Measurements from ENCODE around the gene LRP1B.

LRP1B gene

DNA sequence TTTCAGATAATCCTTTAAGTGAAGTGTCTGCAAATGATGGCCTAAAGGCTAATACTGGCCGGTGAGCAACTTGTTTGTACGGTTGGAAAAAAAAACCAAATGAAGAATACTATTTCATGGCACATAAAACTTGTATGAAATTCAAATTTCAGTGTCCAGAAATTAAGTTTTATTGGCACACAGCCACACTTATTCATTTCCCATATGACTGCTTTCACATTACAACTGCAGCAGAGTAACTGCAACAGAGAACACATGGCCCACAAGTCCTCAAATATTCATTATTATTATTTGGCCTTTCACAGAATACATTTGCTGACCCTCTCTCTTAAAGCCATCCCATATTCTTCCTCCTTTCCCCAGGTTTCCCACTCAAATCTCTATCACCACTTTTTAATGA lies 1268.6 kb downstream of the LRP1B start:
- no peak overlapping the region for H3K4me3 ChIP-seq (ENCODE audit: low read depth in 1 of 2, low read length in 1 of 2)
- no peaks in the 10 kb centered on the region for H3K4me1 ChIP-seq (ENCODE audit: control insufficient read depth in 1 of 2, insufficient read depth in 1 of 2, low read depth in 1 of 2, low read length in 1 of 2)
- H3K27me3 ChIP-seq: no peaks in the 10 kb centered on the region
- TF ChIP-seq, protein P1, sequence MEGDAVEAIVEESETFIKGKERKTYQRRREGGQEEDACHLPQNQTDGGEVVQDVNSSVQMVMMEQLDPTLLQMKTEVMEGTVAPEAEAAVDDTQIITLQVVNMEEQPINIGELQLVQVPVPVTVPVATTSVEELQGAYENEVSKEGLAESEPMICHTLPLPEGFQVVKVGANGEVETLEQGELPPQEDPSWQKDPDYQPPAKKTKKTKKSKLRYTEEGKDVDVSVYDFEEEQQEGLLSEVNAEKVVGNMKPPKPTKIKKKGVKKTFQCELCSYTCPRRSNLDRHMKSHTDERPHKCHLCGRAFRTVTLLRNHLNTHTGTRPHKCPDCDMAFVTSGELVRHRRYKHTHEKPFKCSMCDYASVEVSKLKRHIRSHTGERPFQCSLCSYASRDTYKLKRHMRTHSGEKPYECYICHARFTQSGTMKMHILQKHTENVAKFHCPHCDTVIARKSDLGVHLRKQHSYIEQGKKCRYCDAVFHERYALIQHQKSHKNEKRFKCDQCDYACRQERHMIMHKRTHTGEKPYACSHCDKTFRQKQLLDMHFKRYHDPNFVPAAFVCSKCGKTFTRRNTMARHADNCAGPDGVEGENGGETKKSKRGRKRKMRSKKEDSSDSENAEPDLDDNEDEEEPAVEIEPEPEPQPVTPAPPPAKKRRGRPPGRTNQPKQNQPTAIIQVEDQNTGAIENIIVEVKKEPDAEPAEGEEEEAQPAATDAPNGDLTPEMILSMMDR (IDR thresholded peaks at IDR 0.05): no peak
- no peaks in the 10 kb centered on the region for H3K9me3 ChIP-seq
- H3K27ac ChIP-seq: no peak overlapping the region
- H3K36me3 ChIP-seq: no peaks in the 10 kb centered on the region

DNA sequence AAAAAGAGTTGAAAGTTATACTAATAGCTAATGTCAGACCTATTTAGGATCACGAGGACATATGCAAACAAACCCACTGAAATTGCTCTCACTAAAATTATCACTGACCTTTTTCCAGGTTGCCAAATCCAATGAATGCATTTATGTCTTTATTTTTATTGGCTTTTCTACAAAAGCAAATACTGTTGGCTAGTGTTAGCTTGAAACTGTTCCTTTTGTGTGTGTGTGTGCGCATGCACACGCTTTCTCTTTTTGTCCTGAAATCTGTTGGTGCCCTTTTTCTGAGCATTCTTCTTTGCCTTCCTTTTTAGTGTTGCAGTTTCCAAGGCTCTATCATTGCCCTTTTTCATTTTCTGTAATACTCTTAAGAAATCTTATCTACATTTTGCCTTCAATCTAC lies 1269.2 kb downstream of the LRP1B start:
- Histone ChIP-seq H3K27me3 (no peaks in the 10 kb centered on the region), H3K36me3 (no peaks in the 10 kb centered on the region), H3K27ac (no peak overlapping the region), H3K4me1 (ENCODE audit: control insufficient read depth in 1 of 2, insufficient read depth in 1 of 2, low read depth in 1 of 2, low read length in 1 of 2) (no peaks in the 10 kb centered on the region), H3K9me3 (no peaks in the 10 kb centered on the region), H3K4me3 (ENCODE audit: low read depth in 1 of 2, low read length in 1 of 2) (no peak overlapping the region)
- TF ChIP-seq, protein P1 (IDR thresholded peaks at IDR 0.05): no peak

DNA sequence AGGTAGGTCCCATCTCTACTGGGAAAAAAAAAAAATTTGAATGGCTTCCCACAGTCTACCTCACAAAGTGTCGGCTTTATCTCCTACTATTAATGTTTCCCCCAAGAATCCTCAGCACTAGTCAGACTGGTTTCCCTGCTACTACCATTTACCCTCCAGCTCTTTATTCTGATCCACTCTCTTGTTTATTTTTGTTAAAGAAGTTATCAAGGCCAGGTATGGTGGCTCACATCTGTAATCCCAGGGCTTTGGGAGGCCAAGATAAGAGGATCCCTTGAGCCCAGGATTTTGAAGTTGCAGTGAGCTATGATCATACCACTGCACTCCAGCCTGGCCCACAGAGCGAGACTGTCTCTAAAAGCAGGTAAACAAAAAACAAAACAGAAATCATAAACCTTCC lies 1275.3 kb downstream of the LRP1B start:
- no peak overlapping the region for H3K27ac ChIP-seq
- H3K36me3 ChIP-seq: no peaks in the 10 kb centered on the region
- TF ChIP-seq, protein P1 (IDR thresholded peaks at IDR 0.05): no peak
- H3K4me1 ChIP-seq (ENCODE audit: control insufficient read depth in 1 of 2, insufficient read depth in 1 of 2, low read depth in 1 of 2, low read length in 1 of 2): no peaks in the 10 kb centered on the region
- no peak overlapping the region for H3K4me3 ChIP-seq (ENCODE audit: low read depth in 1 of 2, low read length in 1 of 2)
- no peaks in the 10 kb centered on the region for H3K27me3 ChIP-seq
- no peaks in the 10 kb centered on the region for H3K9me3 ChIP-seq

GRCh38 chr2:140851258-140851981 lies 1279.4 kb downstream of the LRP1B start:
- H3K9me3 ChIP-seq: no peaks in the 10 kb centered on the region
- H3K4me3 ChIP-seq (ENCODE audit: low read depth in 1 of 2, low read length in 1 of 2): no peak overlapping the region
- no peak overlapping the region for H3K27ac ChIP-seq
- H3K4me1 ChIP-seq (ENCODE audit: control insufficient read depth in 1 of 2, insufficient read depth in 1 of 2, low read depth in 1 of 2, low read length in 1 of 2): no peaks in the 10 kb centered on the region
- TF ChIP-seq, protein P1 (IDR thresholded peaks at IDR 0.05): no peak
- no peaks in the 10 kb centered on the region for H3K36me3 ChIP-seq
- H3K27me3 ChIP-seq: no peaks in the 10 kb centered on the region

- no peaks in the 10 kb centered on the region for H3K36me3 ChIP-seq
- H3K27me3 ChIP-seq: no peaks in the 10 kb centered on the region
- TF ChIP-seq, protein P1 (IDR thresholded peaks at IDR 0.05): no peak
- H3K9me3 ChIP-seq: no peaks in the 10 kb centered on the region
- no peaks in the 10 kb centered on the region for H3K4me1 ChIP-seq (ENCODE audit: control insufficient read depth in 1 of 2, insufficient read depth in 1 of 2, low read depth in 1 of 2, low read length in 1 of 2)
- H3K27ac ChIP-seq: no peak overlapping the region
- H3K4me3 ChIP-seq (ENCODE audit: low read depth in 1 of 2, low read length in 1 of 2): no peak overlapping the region
Measured at GRCh38 chr2:140843186-140843585, 1287.6 kb downstream of the LRP1B start.

Measured in neutrophil (primary cell).